ENCODE data around the gene GLRA3.

Gene GLRA3

GRCh38 chr4:174611792-174612191 is 217.3 kb downstream of the GLRA3 start:
- intact Hi-C loops (cut with DNase I), result no loop called here
- DNase-seq, result no peak

GRCh38 chr4:174607792-174608191 is 221.3 kb downstream of the GLRA3 start:
- intact Hi-C loops (cut with DNase I), result no loop called here

GRCh38 chr4:174604198-174604597 is 224.8 kb downstream of the GLRA3 start:
- no peak for DNase-seq
- intact Hi-C loops (cut with DNase I), result no loop called here

More at GRCh38 chr4:174607792-174608191, 221.3 kb downstream of the GLRA3 start:
- no peak for DNase-seq

- DNase-seq, result no peak
- intact Hi-C loops (cut with DNase I), result no loop called here
These were observed 228.7 kb downstream of the GLRA3 start for GRCh38 chr4:174600391-174600790.

GRCh38 chr4:174598800-174599199 is 230.2 kb downstream of the GLRA3 start:
- DNase-seq, result no peak
- intact Hi-C loops (cut with DNase I), result no loop called here

GRCh38 chr4:174596513-174596912 is 232.5 kb downstream of the GLRA3 start:
- no peak for DNase-seq
- intact Hi-C loops (cut with DNase I), result no loop called here

GRCh38 chr4:174595141-174595929 is 233.7 kb downstream of the GLRA3 start:
- intact Hi-C loops (cut with DNase I), result no loop called here
- DNase-seq, result no peak

- DNase-seq, result no peak
- intact Hi-C loops (cut with DNase I), result no loop called here
These were observed 235.3 kb downstream of the GLRA3 start for GRCh38 chr4:174593701-174594100.

GRCh38 chr4:174592985-174593335 is 236.1 kb downstream of the GLRA3 start:
- intact Hi-C loops (cut with DNase I), result no loop called here
- no peak for DNase-seq

- intact Hi-C loops (cut with DNase I), result no loop called here
- no peak for DNase-seq
These were observed 236.6 kb downstream of the GLRA3 start for GRCh38 chr4:174592256-174592984.

- DNase-seq, result no peak
- intact Hi-C loops (cut with DNase I), result no loop called here
These were observed 237.6 kb downstream of the GLRA3 start for GRCh38 chr4:174591243-174592021.

GRCh38 chr4:174590336-174590735 is 238.7 kb downstream of the GLRA3 start:
- intact Hi-C loops (cut with DNase I), result no loop called here
- DNase-seq, result no peak
